SK-MEL-5 (cell line): ENCODE measurements around the gene C6orf15. TPM values are rescaled to one million over a fixed set of nuclear protein-coding genes. Genes with fewer than 3 reads are reported as not detected.
A peak's percentile ranks its signal among the peaks of the same experiment; 100 is the strongest.

Experiments used
- DNase-seq: peaks from one replicate; pipeline ENCODE4 v3.0.0-alpha.2; 2016; ENCODE audit warnings: low read depth, low spot score
- in situ Hi-C: cut with HindIII; loops from 2 replicates; pipeline ENCODE4 v1.10.0; 2016; ENCODE audit warnings: low sequenced_read_pairs, high pct_unique_total_duplicates, low pct_unique_long_range_greater_than_20kb
- total RNA-seq: library from RNA; depleted of rRNA; stranded (reverse); fragments of >200 nt; shearing (Covaris generic); gene quantifications from 2 replicates; pipeline ENCODE4 v1.2.3, GENCODE V29; 2014

The C6orf15 gene
- total RNA-seq, 1 experiment from 2014 or later = not detected

- in situ Hi-C loops = no loop called here
- no peak for DNase-seq
Observed at GRCh38 chr6:31115941-31116560, 3.7 kb upstream of the C6orf15 start.

GRCh38 chr6:31114970-31115849 is 2.8 kb upstream of the C6orf15 start:
- in situ Hi-C loops = no loop called here

GRCh38 chr6:31114541-31114878 is 2.1 kb upstream of the C6orf15 start, which contains the start of gene PSORS1C1:
Gene PSORS1C1 (plus strand): TSS chr6:31114800. CDS start chr6:31129633, 14,833 bp downstream.
- DNase-seq = peak; percentile 19
- in situ Hi-C loops = no loop called here

More at GRCh38 chr6:31114970-31115849, 2.8 kb upstream of the C6orf15 start:
- peak; percentile 75 for DNase-seq

GRCh38 chr6:31113861-31114540 is 1.6 kb upstream of the C6orf15 start:
- no peak for DNase-seq
- in situ Hi-C loops = no loop called here

- in situ Hi-C loops = no loop called here
- DNase-seq = no peak
Observed at GRCh38 chr6:31111712-31112111, 663 bp downstream of the C6orf15 start.

- in situ Hi-C loops = no loop called here
- DNase-seq = no peak
Observed at GRCh38 chr6:31110825-31111582, 1.4 kb downstream of the C6orf15 start.

GRCh38 chr6:31107052-31107451 is 5.3 kb downstream of the C6orf15 start:
- in situ Hi-C loops = no loop called here
- DNase-seq = no peak

GRCh38 chr6:31103136-31103535 is 9.2 kb downstream of the C6orf15 start:
- DNase-seq = no peak
- in situ Hi-C loops = no loop called here

- in situ Hi-C loops = no loop called here
- no peak for DNase-seq
Observed at GRCh38 chr6:31098449-31098938, 13.9 kb downstream of the C6orf15 start.

GRCh38 chr6:31096656-31097055 is 15.7 kb downstream of the C6orf15 start:
- in situ Hi-C loops = no loop called here
- DNase-seq = no peak

GRCh38 chr6:31096215-31096614 is 16.2 kb downstream of the C6orf15 start:
- no peak for DNase-seq
- in situ Hi-C loops = no loop called here

- in situ Hi-C loops = no loop called here
- no peak for DNase-seq
Observed at GRCh38 chr6:31094389-31094881, 17.9 kb downstream of the C6orf15 start.

GRCh38 chr6:31092769-31093505 is 19.4 kb downstream of the C6orf15 start:
- peak; percentile 76 for DNase-seq
- in situ Hi-C loops = no loop called here

GRCh38 chr6:31092238-31092637 is 20.1 kb downstream of the C6orf15 start:
- in situ Hi-C loops = no loop called here
- no peak for DNase-seq

GRCh38 chr6:31091680-31092079 is 20.7 kb downstream of the C6orf15 start:
- no peak for DNase-seq
- in situ Hi-C loops = no loop called here

- no peak for DNase-seq
- in situ Hi-C loops = no loop called here
Observed at GRCh38 chr6:31090973-31091364, 21.4 kb downstream of the C6orf15 start.
